ENCODE results near the gene CXCR4. TPM values are rescaled to one million over a fixed set of nuclear protein-coding genes. Genes with fewer than 3 reads are reported as not detected.
"Not testable (repeated sequence)": the region's sequence is repeated elsewhere in the genome, so short reads cannot be mapped to it uniquely, and the experiment has no call there.

Gene CXCR4
- total RNA-seq, 1 experiment from 2014 or later = 6.5 TPM

GRCh38 chr2:136077107-136077506 is 40.8 kb downstream of the CXCR4 start:
- DNase-seq (ENCODE audit: low read depth) = no peak

- no peak for DNase-seq (ENCODE audit: low read depth)
These were observed 42.5 kb downstream of the CXCR4 start for GRCh38 chr2:136075476-136075875.

GRCh38 chr2:136072621-136073020 is 45.3 kb downstream of the CXCR4 start:
- no peak for DNase-seq (ENCODE audit: low read depth)

- not testable (repeated sequence) for DNase-seq (ENCODE audit: low read depth)
These were observed 46.1 kb downstream of the CXCR4 start for GRCh38 chr2:136071887-136072286.

GRCh38 chr2:136070913-136071312 is 47.0 kb downstream of the CXCR4 start:
- DNase-seq (ENCODE audit: low read depth) = no peak

GRCh38 chr2:136069773-136070172 is 48.2 kb downstream of the CXCR4 start:
- no peak for DNase-seq (ENCODE audit: low read depth)

- no peak for DNase-seq (ENCODE audit: low read depth)
These were observed 49.2 kb downstream of the CXCR4 start for GRCh38 chr2:136068581-136069227.

GRCh38 chr2:136067897-136068580 is 49.9 kb downstream of the CXCR4 start:
- DNase-seq (ENCODE audit: low read depth) = no peak

- DNase-seq (ENCODE audit: low read depth) = no peak
These were observed 50.5 kb downstream of the CXCR4 start for GRCh38 chr2:136067459-136067858.

GRCh38 chr2:136065907-136066306 is 52.0 kb downstream of the CXCR4 start:
- no peak for DNase-seq (ENCODE audit: low read depth)

GRCh38 chr2:136065384-136065783 is 52.6 kb downstream of the CXCR4 start:
- DNase-seq (ENCODE audit: low read depth) = no peak

Other genes with a start within 250 kb of the CXCR4 start
- 18.5 and 22.7 TPM in 2 replicates for gene MCM6, start 241.7 kb downstream of the CXCR4 start, total RNA-seq (2014; rRNA removed; shearing (Covaris generic))
- 88.3 and 95.9 TPM in 2 replicates for gene DARS1, start 132.5 kb downstream of the CXCR4 start, total RNA-seq (2014; rRNA removed; shearing (Covaris generic))